Thoracic aorta (tissue), 2 donors: ENCODE measurements around the gene COQ6. TPM values are rescaled to one million over a fixed set of nuclear protein-coding genes. Genes with fewer than 3 reads are reported as not detected.
A peak's percentile ranks its signal among the peaks of the same experiment; 100 is the strongest.
"Not testable (repeated sequence)": the region's sequence is repeated elsewhere in the genome, so short reads cannot be mapped to it uniquely, and the experiment has no call there.

ENCODE experiments used
- ATAC-seq: fragments of 150-250 bp; one replicate; pipeline ENCODE4 v1.8.0; 2017; ENCODE audit warnings: low read depth; ENCODE audit not compliant: insufficient number of reproducible peaks, low FRiP score
- DNase-seq: peaks from one replicate; pipeline ENCODE4 v3.0.0-alpha.2; 2020; ENCODE audit warnings: low spot score
- H3K27ac ChIP-seq, 2 donors: fragments of 200-600 bp; sonication (generic); 1 replicate in 1 of 2; 2 replicates in 1 of 2; pipeline ENCODE4 v1.5.1; 2016; ENCODE audit warnings: mild to moderate bottlenecking in 2 of 2, moderate library complexity in 2 of 2
- H3K27me3 ChIP-seq: fragments of 200-600 bp; sonication (generic); replicated peaks from 2 replicates; pipeline ENCODE4 v1.6.0; 2016; ENCODE audit warnings: mild to moderate bottlenecking; ENCODE audit not compliant: insufficient read depth
- H3K36me3 ChIP-seq: fragments of 200-600 bp; sonication (generic); one replicate; pipeline ENCODE4 v1.5.1; 2016
- H3K4me1 ChIP-seq, 2 donors: fragments of 200-600 bp; sonication (generic); 1 replicate in 1 of 2; 2 replicates in 1 of 2; pipeline versions ENCODE4 v1.5.1 to v1.6.0; 2016; ENCODE audit warnings: low read depth in 2 of 2, mild to moderate bottlenecking in 1 of 2; ENCODE audit not compliant: control insufficient read depth in 1 of 2
- H3K4me3 ChIP-seq: fragments of 200-600 bp; sonication (generic); 2 replicates; pipeline ENCODE4 v1.5.1; 2016; ENCODE audit warnings: mild to moderate bottlenecking
- H3K9me3 ChIP-seq: fragments of 200-600 bp; sonication (generic); 2 replicates; pipeline ENCODE4 v1.5.1; 2016
- CTCF ChIP-seq: fragments of 200-600 bp; sonication (generic); IDR thresholded peaks from one replicate; pipeline ENCODE4 v1.5.1; 2019; ENCODE audit warnings: antibody characterized with exemption
- total RNA-seq, 2 donors: library from RNA; depleted of rRNA; stranded (reverse); fragments of >200 nt; gene quantifications; one replicate each; pipeline versions ENCODE4 v1.1.0 to v1.2.3, GENCODE V29; 2016

COQ6 gene
- total RNA-seq = 10 to 100 TPM; 46.3 to 57.1 TPM

GRCh38 chr14:73949752-73950734, at the start of gene COQ6, which contains the start of gene FAM161B:
TSS of gene COQ6 (plus strand) at chr14:73950302. CDS start at chr14:73950333, 31 bp downstream.
TSS of gene FAM161B (minus strand) at chr14:73950094. CDS start at chr14:73950026, 68 bp downstream.
- peak; percentile 95 for ATAC-seq
- Histone ChIP-seq H3K4me3 (peak within 1 kb of the TSS; percentile 94), H3K36me3 (peaks cover 12% of the 10 kb centered on the region), H3K27me3 (no peaks in the 10 kb centered on the region), H3K4me1 (peaks cover 9 to 18% of the 10 kb centered on the region in 2 donors), H3K9me3 (no peaks in the 10 kb centered on the region), H3K27ac (peak within 1 kb of the TSS; percentile 85 to 96)
- no peak for TF ChIP-seq CTCF
- DNase-seq = peak; percentile 90

GRCh38 chr14:73903028-73903427, 47.1 kb upstream of the COQ6 start:
- Histone ChIP-seq H3K27me3 (no peaks in the 10 kb centered on the region), H3K27ac (no peak overlapping the region), H3K4me1 (no peaks in the 10 kb centered on the region), H3K9me3 (no peaks in the 10 kb centered on the region), H3K4me3 (no peak overlapping the region), H3K36me3 (peaks cover 57% of the 10 kb centered on the region)
- ATAC-seq (no peak), DNase-seq (no peak)
- no peak for TF ChIP-seq CTCF

GRCh38 chr14:73909681-73910080, 40.4 kb upstream of the COQ6 start:
- H3K4me1 ChIP-seq = no peaks in the 10 kb centered on the region
- no peak overlapping the region for H3K27ac ChIP-seq
- H3K9me3 ChIP-seq = no peaks in the 10 kb centered on the region
- no peak for DNase-seq
- ATAC-seq = no peak
- no peak overlapping the region for H3K4me3 ChIP-seq
- TF ChIP-seq CTCF = no peak
- peaks cover 41% of the 10 kb centered on the region for H3K36me3 ChIP-seq
- H3K27me3 ChIP-seq = no peaks in the 10 kb centered on the region

- Histone ChIP-seq H3K4me3 (no peak overlapping the region), H3K27me3 (no peaks in the 10 kb centered on the region), H3K9me3 (no peaks in the 10 kb centered on the region), H3K27ac (no peak overlapping the region), H3K36me3 (peaks cover 17% of the 10 kb centered on the region), H3K4me1 (no peaks in the 10 kb centered on the region)
- ATAC-seq = no peak
- no peak for DNase-seq
- TF ChIP-seq CTCF = no peak
Observed at GRCh38 chr14:73913256-73913655, 36.8 kb upstream of the COQ6 start.

GRCh38 chr14:73916324-73916723, 33.8 kb upstream of the COQ6 start:
- Histone ChIP-seq H3K4me3 (no peak overlapping the region), H3K4me1 (no peaks in the 10 kb centered on the region), H3K27me3 (no peaks in the 10 kb centered on the region), H3K9me3 (no peaks in the 10 kb centered on the region), H3K36me3 (peaks cover 14% of the 10 kb centered on the region), H3K27ac (no peak overlapping the region)
- no peak for ATAC-seq
- DNase-seq = no peak
- TF ChIP-seq CTCF = no peak

GRCh38 chr14:73919457-73919856, 30.6 kb upstream of the COQ6 start:
- peaks cover 42% of the 10 kb centered on the region for H3K36me3 ChIP-seq
- H3K4me1 ChIP-seq, H3K27ac ChIP-seq, DNase-seq, H3K27me3 ChIP-seq, H3K9me3 ChIP-seq, ATAC-seq, H3K4me3 ChIP-seq: not testable (repeated sequence)
